ENCODE results near the gene ADAMTS7. TPM values are rescaled to one million over a fixed set of nuclear protein-coding genes. Genes with fewer than 3 reads are reported as not detected.
"Not testable (repeated sequence)": the region's sequence is repeated elsewhere in the genome, so short reads cannot be mapped to it uniquely, and the experiment has no call there.

The ADAMTS7 gene
- total RNA-seq, 1 experiment from 2014 or later, result 4.2 TPM

- ChIA-PET POLR2A (ENCODE audit: unreplicated experiment) (no interaction called here), CTCF (no interaction called here)
- H3K9me2 ChIP-seq (replicated peaks; ENCODE audit: low read length), result no peaks in the 10 kb centered on the region
- H3K4me1 ChIP-seq (ENCODE audit: insufficient read depth, low read length), result no peaks in the 10 kb centered on the region
- H3K4me2 ChIP-seq (ENCODE audit: low read length), result no peak overlapping the region
- DNase-seq, result no peak
- H3K79me2 ChIP-seq (ENCODE audit: low read length), result no peaks in the 10 kb centered on the region
- intact Hi-C loops (cut with micrococcal nuclease), result no loop called here
- no peak overlapping the region for H3K27ac ChIP-seq (ENCODE audit: low read length)
- no peaks in the 10 kb centered on the region for H4K20me1 ChIP-seq (ENCODE audit: low read length)
- ATAC-seq, result no peak
- TF ChIP-seq EZH2phosphoT487 (IDR thresholded peaks at IDR 0.05; ENCODE audit: borderline replicate concordance, low read length) (no peak), EZH2 (IDR thresholded peaks at IDR 0.05; ENCODE audit: low read length, unreplicated experiment) (no peak), CTCF (conservative IDR thresholded peaks at IDR 0.05; ENCODE audit: low read depth, low read length) (no peak)
- H3K9ac ChIP-seq (ENCODE audit: low read length), result no peak overlapping the region
- no peak overlapping the region for H3K4me3 ChIP-seq (ENCODE audit: low read length)
- no peaks in the 10 kb centered on the region for H3K36me3 ChIP-seq (ENCODE audit: low read depth, low read length)
- no peaks in the 10 kb centered on the region for H3F3A ChIP-seq (ENCODE audit: low read length, unreplicated experiment)
- no TSS peak for BruUV-seq (replicated peaks)
- no peak overlapping the region for H2AFZ ChIP-seq (ENCODE audit: low read length)
- no peaks in the 10 kb centered on the region for H3K9me3 ChIP-seq (ENCODE audit: low read length)
- no peaks in the 10 kb centered on the region for H3K27me3 ChIP-seq (ENCODE audit: low read length)
Measured at GRCh38 chr15:78768096-78768495, 43.2 kb downstream of the ADAMTS7 start.

- DNase-seq (no peak), ATAC-seq (no peak)
- no peaks in the 10 kb centered on the region for H3K9me3 ChIP-seq (ENCODE audit: low read length)
- no peaks in the 10 kb centered on the region for H3K79me2 ChIP-seq (ENCODE audit: low read length)
- no peaks in the 10 kb centered on the region for H4K20me1 ChIP-seq (ENCODE audit: low read length)
- intact Hi-C loops (cut with micrococcal nuclease), result no loop called here
- TF ChIP-seq CTCF (conservative IDR thresholded peaks at IDR 0.05; ENCODE audit: low read depth, low read length) (no peak), EZH2phosphoT487 (IDR thresholded peaks at IDR 0.05; ENCODE audit: borderline replicate concordance, low read length) (no peak), EZH2 (IDR thresholded peaks at IDR 0.05; ENCODE audit: low read length, unreplicated experiment) (no peak)
- H3F3A ChIP-seq (ENCODE audit: low read length, unreplicated experiment), result no peaks in the 10 kb centered on the region
- no peak overlapping the region for H3K4me3 ChIP-seq (ENCODE audit: low read length)
- ChIA-PET CTCF (no interaction called here), POLR2A (ENCODE audit: unreplicated experiment) (no interaction called here)
- no peak overlapping the region for H3K9ac ChIP-seq (ENCODE audit: low read length)
- H3K9me2 ChIP-seq (replicated peaks; ENCODE audit: low read length), result no peaks in the 10 kb centered on the region
- H3K36me3 ChIP-seq (ENCODE audit: low read depth, low read length), result no peaks in the 10 kb centered on the region
- H3K27me3 ChIP-seq (ENCODE audit: low read length), result no peaks in the 10 kb centered on the region
- H3K4me2 ChIP-seq (ENCODE audit: low read length), result no peak overlapping the region
- H2AFZ ChIP-seq (ENCODE audit: low read length), result no peak overlapping the region
- H3K27ac ChIP-seq (ENCODE audit: low read length), result no peak overlapping the region
- no TSS peak for BruUV-seq (replicated peaks)
- H3K4me1 ChIP-seq (ENCODE audit: insufficient read depth, low read length), result no peaks in the 10 kb centered on the region
Measured at GRCh38 chr15:78767331-78767951, 43.8 kb downstream of the ADAMTS7 start.

- H3K79me2 ChIP-seq (ENCODE audit: low read length); ATAC-seq; H3K36me3 ChIP-seq (ENCODE audit: low read depth, low read length); H3K4me2 ChIP-seq (ENCODE audit: low read length); POLR2A ChIA-PET (ENCODE audit: unreplicated experiment); H3K27me3 ChIP-seq (ENCODE audit: low read length); H3K4me3 ChIP-seq (ENCODE audit: low read length); H3K9me2 ChIP-seq (replicated peaks; ENCODE audit: low read length); H2AFZ ChIP-seq (ENCODE audit: low read length); H3K27ac ChIP-seq (ENCODE audit: low read length); CTCF ChIA-PET; H3F3A ChIP-seq (ENCODE audit: low read length, unreplicated experiment); H4K20me1 ChIP-seq (ENCODE audit: low read length); BruUV-seq (replicated peaks); H3K4me1 ChIP-seq (ENCODE audit: insufficient read depth, low read length); H3K9ac ChIP-seq (ENCODE audit: low read length); intact Hi-C loops (cut with micrococcal nuclease); H3K9me3 ChIP-seq (ENCODE audit: low read length); DNase-seq: not testable (repeated sequence)
Measured at GRCh38 chr15:78766641-78767071, 44.6 kb downstream of the ADAMTS7 start.

Data from PC-3 (cell line).